Esophagus muscularis mucosa (tissue), 4 donors: ENCODE data around the gene SEPTIN8. TPM values are rescaled to one million over a fixed set of nuclear protein-coding genes. Genes with fewer than 3 reads are reported as not detected.

Experiments used
- DNase-seq: peaks from one replicate; pipeline ENCODE4 v3.0.0-alpha.2; 2017; ENCODE audit errors: extremely low spot score
- H3K27ac ChIP-seq, 4 donors: fragments of 200-600 bp; sonication (generic); replicated peaks in 1 of 4; 1 replicate in 3 of 4; 2 replicates in 1 of 4; pipeline ENCODE4 v1.5.1; 2016 to 2019; ENCODE audit warnings: mild to moderate bottlenecking in 1 of 4
- H3K27me3 ChIP-seq, 4 donors: fragments of 200-600 bp; sonication (generic); one replicate each; pipeline versions ENCODE4 v1.5.1 to v1.6.0; 2016 to 2019
- H3K36me3 ChIP-seq, 4 donors: fragments of 200-600 bp; sonication (generic); one replicate each; pipeline ENCODE4 v1.5.1; 2016 to 2019
- H3K4me1 ChIP-seq, 4 donors: fragments of 200-600 bp; sonication (generic); one replicate each; pipeline ENCODE4 v1.5.1; 2016 to 2019
- H3K4me3 ChIP-seq, 4 donors: fragments of 200-600 bp; sonication (generic); 1 replicate in 2 of 4; 2 replicates in 2 of 4; pipeline ENCODE4 v1.5.1; 2016 to 2019; ENCODE audit warnings: mild to moderate bottlenecking in 4 of 4, moderate library complexity in 1 of 4
- H3K9me3 ChIP-seq, 4 donors: fragments of 200-600 bp; sonication (generic); 1 replicate in 3 of 4; 2 replicates in 1 of 4; pipeline ENCODE4 v1.5.1; 2016 to 2019
- CTCF ChIP-seq, 3 experiments: fragments of 200-600 bp in 2 of 3; fragments of 450-650 bp in 1 of 3; sonication (generic) in 2 of 3; IDR thresholded peaks; one replicate each; pipeline ENCODE4 v1.5.1; 2017 to 2019; ENCODE audit warnings: antibody characterized with exemption in 3 of 3, mild to moderate bottlenecking in 2 of 3, moderate library complexity in 1 of 3
- EP300 ChIP-seq: sonication (generic); formaldehyde crosslinking; IDR thresholded peaks from one replicate; pipeline ENCODE4 v1.6.1; 2017; ENCODE audit warnings: antibody characterized with exemption
- POLR2A ChIP-seq: fragments of 450-650 bp; IDR thresholded peaks from one replicate; pipeline ENCODE4 v1.6.1; 2017; ENCODE audit warnings: antibody characterized with exemption, moderate library complexity, mild to moderate bottlenecking, low read depth
- POLR2AphosphoS5 ChIP-seq, 2 donors: sonication (generic); formaldehyde crosslinking; IDR thresholded peaks; one replicate each; pipeline ENCODE4 v1.6.1; 2017; ENCODE audit warnings: antibody characterized with exemption in 2 of 2
- WGBS: methylation state at CpG from one replicate; pipeline ENCODE4 v1.1.5; 2018; 5-methylcytosine and 5-hydroxymethylcytosine counted together
- intact Hi-C: fragments of 100-400 bp; cut with DNase I; formaldehyde crosslinking; loops from one replicate; pipeline ENCODE4 v1.15.1; 2023
- total RNA-seq, 4 donors: library from RNA; depleted of rRNA; stranded (reverse); fragments of >200 nt; gene quantifications; one replicate each; pipeline versions ENCODE4 v1.1.0 to v1.2.1, GENCODE V29; 2016

The SEPTIN8 gene
- total RNA-seq, 4 donors from 2014 or later: 26.7 to 42.8 (median 36.9) TPM

DNA sequence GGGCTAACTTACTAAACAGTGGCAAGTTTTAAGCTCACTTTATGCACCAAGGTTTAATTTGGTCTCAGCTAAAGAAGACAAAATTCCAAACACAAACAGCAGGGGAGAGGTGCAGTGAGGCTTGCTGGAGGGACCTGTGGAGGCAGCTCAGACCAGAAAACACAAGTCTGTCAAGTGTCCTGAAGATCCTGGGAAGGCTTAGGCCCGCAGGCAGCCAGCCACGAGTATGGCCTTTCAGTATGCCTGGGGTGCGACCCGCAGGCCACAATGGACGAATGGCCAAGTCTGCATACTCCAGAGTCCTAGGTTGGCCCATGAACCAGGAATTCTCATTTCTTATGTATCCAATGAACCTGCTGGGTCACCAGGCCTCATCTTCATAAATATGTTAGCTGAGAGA, 20.5 kb downstream of the SEPTIN8 start:
- WGBS: 75% methylated on average over 5 of the region's 5 CpGs
- intact Hi-C loops: loop anchor here (10.0 kb wide), 1 partner anchor 58 kb away; the partner anchor contains the start of gene SOWAHA
- Histone ChIP-seq H3K4me3 (no peak overlapping the region), H3K27me3 (no peaks in the 10 kb centered on the region), H3K27ac (no peak overlapping the region), H3K4me1 (no peaks in the 10 kb centered on the region), H3K36me3 (peaks cover 30 to 58% (median 48%) of the 10 kb centered on the region in 4 donors), H3K9me3 (no peaks in the 10 kb centered on the region)
- DNase-seq: no peak
- no peak for TF ChIP-seq POLR2A
- TF ChIP-seq EP300: no peak
- TF ChIP-seq POLR2AphosphoS5 (IDR thresholded peaks at IDR 0.05): no peak
- no peak for TF ChIP-seq CTCF (IDR thresholded peaks at IDR 0.05)

GRCh38 chr5:132754947-132755346, 22.1 kb downstream of the SEPTIN8 start:
- DNase-seq: no peak
- H3K27me3 ChIP-seq: no peaks in the 10 kb centered on the region
- no peaks in the 10 kb centered on the region for H3K4me1 ChIP-seq
- intact Hi-C loops: loop anchor here (10.0 kb wide), 1 partner anchor 60 kb away; the partner anchor contains the start of gene SOWAHA
- no peaks in the 10 kb centered on the region for H3K9me3 ChIP-seq
- H3K27ac ChIP-seq: no peak overlapping the region
- no peak for TF ChIP-seq EP300
- TF ChIP-seq CTCF (IDR thresholded peaks at IDR 0.05): no peak
- TF ChIP-seq POLR2A: no peak
- no peak for TF ChIP-seq POLR2AphosphoS5 (IDR thresholded peaks at IDR 0.05)
- peaks cover 15 to 42% (median 33%) of the 10 kb centered on the region in 4 donors for H3K36me3 ChIP-seq
- no peak overlapping the region for H3K4me3 ChIP-seq

DNA sequence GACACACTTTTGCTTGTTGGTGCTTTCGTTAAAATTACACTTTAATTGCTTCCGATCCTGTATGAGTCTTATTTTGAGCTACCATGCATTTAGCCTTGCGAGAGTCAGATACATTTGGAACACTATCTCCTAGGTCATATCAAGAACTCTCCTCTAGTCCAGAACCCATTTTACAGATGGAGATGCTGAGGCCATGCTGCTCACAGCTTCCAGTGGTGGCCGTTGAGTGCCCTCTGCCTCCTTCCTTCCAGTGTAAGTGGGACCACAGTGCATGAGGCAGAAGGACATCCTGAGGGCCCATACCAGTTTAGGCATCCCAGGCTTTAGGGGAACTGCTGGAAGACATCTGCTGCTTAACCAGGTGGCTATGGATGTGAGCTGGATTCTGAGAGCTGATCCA, 22.9 kb downstream of the SEPTIN8 start:
- TF ChIP-seq EP300 (no peak), CTCF (IDR thresholded peaks at IDR 0.05) (no peak), POLR2AphosphoS5 (IDR thresholded peaks at IDR 0.05) (no peak), POLR2A (no peak)
- intact Hi-C loops: loop anchor here (10.0 kb wide), 1 partner anchor 61 kb away; the partner anchor contains the start of gene SOWAHA
- H3K4me3 ChIP-seq: no peak overlapping the region
- no peak overlapping the region for H3K27ac ChIP-seq
- no peaks in the 10 kb centered on the region for H3K4me1 ChIP-seq
- 100% methylated on average over 4 of the region's 4 CpGs for WGBS
- H3K9me3 ChIP-seq: no peaks in the 10 kb centered on the region
- no peak for DNase-seq
- peaks cover 13 to 34% (median 24%) of the 10 kb centered on the region in 4 donors for H3K36me3 ChIP-seq
- no peaks in the 10 kb centered on the region for H3K27me3 ChIP-seq

DNA sequence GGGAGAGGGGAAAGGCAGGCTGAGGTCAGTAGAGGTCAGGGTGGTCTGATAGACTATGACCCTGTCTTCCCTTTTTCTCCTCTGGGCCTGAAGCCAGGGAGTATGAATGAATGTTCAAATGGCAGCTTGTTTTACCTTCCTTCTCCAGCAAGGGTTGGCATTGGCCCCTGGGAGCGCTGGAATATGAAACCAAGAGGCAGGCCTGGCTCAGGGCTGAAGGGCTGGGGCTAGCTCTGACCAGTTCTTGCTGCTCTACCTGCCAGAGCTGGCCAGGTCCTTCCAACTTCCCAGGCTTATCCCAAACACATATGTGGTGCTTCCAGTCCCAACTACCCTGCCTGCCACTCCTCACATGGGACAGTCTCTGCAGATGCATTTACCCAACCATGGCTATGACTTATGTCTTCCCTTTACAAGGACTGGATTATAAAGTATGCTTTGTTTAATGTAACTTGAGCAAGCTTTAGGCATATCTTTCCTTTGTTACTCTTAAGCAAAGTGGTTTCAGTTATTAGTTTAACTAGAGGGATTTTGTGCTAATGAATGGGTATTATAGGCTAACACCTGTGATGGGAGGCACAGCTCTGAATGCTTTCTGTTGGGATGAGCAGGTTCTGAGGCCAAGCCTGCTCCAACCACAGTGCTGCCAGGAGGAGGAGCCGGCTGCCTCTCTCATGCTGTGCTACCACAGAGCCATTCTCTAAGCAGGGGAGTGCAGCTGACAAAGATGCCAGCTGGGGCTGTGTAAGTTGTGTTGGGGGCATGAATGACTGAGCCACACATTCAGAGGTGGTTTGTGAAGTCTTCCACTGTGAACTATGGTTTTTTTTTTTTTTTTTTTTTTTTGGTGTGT, 23.7 kb downstream of the SEPTIN8 start:
- Histone ChIP-seq H3K4me1 (no peaks in the 10 kb centered on the region), H3K27me3 (peaks cover 0 to 5% (median 0%) of the 10 kb centered on the region in 4 donors), H3K4me3 (no peak overlapping the region), H3K36me3 (peaks cover 8 to 26% (median 18%) of the 10 kb centered on the region in 4 donors), H3K9me3 (no peaks in the 10 kb centered on the region), H3K27ac (no peak overlapping the region)
- DNase-seq: no peak
- no peak for TF ChIP-seq EP300
- TF ChIP-seq POLR2A: no peak
- no peak for TF ChIP-seq POLR2AphosphoS5 (IDR thresholded peaks at IDR 0.05)
- TF ChIP-seq CTCF (IDR thresholded peaks at IDR 0.05): no peak
- 73% methylated on average over 2 of the region's 2 CpGs for WGBS
- intact Hi-C loops: loop anchor here (10.0 kb wide), 1 partner anchor 61 kb away; the partner anchor contains the start of gene SOWAHA
